ENCODE data around the gene LANCL2. TPM values are rescaled to one million over a fixed set of nuclear protein-coding genes. Genes with fewer than 3 reads are reported as not detected.

The LANCL2 gene
- total RNA-seq, 1 donor from 2014 or later, result 7.1 TPM

GRCh38 chr7:55365675-55366460 is 731 bp downstream of the LANCL2 start:
- peak overlapping the region; percentile 93 for H3K4me3 ChIP-seq

GRCh38 chr7:55366461-55367070 is 1.4 kb downstream of the LANCL2 start:
- Histone ChIP-seq H3K4me3 (peak overlapping the region; percentile 93), H4K20me1 (ENCODE audit: low read depth) (no peaks in the 10 kb centered on the region), H3K9ac (peak overlapping the region; percentile 98), H3K36me3 (no peaks in the 10 kb centered on the region), H3F3A (ENCODE audit: low read depth) (peaks cover 13% of the 10 kb centered on the region), H3K79me2 (ENCODE audit: low read depth) (no peaks in the 10 kb centered on the region), H3K27me3 (no peaks in the 10 kb centered on the region), H3K4me1 (peaks cover 6% of the 10 kb centered on the region), H2AFZ (replicated peaks) (peak overlapping the region; percentile 88), H3K27ac (peak overlapping the region; percentile 99), H3K4me2 (peak overlapping the region; percentile 83), H3K9me3 (ENCODE audit: low read depth) (no peaks in the 10 kb centered on the region)
- Mint-ChIP-seq H3K27ac (peak overlapping the region; percentile 83), H3K4me1 (peaks cover 37% of the 10 kb centered on the region), H3K9me3 (no peaks in the 10 kb centered on the region), H3K27me3 (ENCODE audit: insufficient read depth, low read depth) (peaks cover 8% of the 10 kb centered on the region), H3K36me3 (peaks cover 8% of the 10 kb centered on the region), H3K4me3 (peak overlapping the region; percentile 91)
- no peak for TF ChIP-seq EZH2 (IDR thresholded peaks at IDR 0.05)
- no peak for TF ChIP-seq EZH2phosphoT487 (IDR thresholded peaks at IDR 0.05)
- no peak for TF ChIP-seq CTCF (IDR thresholded peaks at IDR 0.05)
- DNase-seq (ENCODE audit: low spot score), result peak; percentile 17

More at GRCh38 chr7:55365675-55366460, 731 bp downstream of the LANCL2 start:
- Mint-ChIP-seq H3K27me3 (ENCODE audit: insufficient read depth, low read depth) (peaks cover 6% of the 10 kb centered on the region), H3K4me3 (peak overlapping the region; percentile 95), H3K9me3 (no peaks in the 10 kb centered on the region), H3K27ac (peak overlapping the region; percentile 99), H3K36me3 (peaks cover 8% of the 10 kb centered on the region), H3K4me1 (peaks cover 37% of the 10 kb centered on the region)
- H3K9ac ChIP-seq, result peak overlapping the region; percentile 98
- H3F3A ChIP-seq (ENCODE audit: low read depth), result peaks cover 13% of the 10 kb centered on the region
- H2AFZ ChIP-seq (replicated peaks), result peak overlapping the region; percentile 88
- peak; percentile 97 for DNase-seq (ENCODE audit: low spot score)
- no peaks in the 10 kb centered on the region for H3K27me3 ChIP-seq
- TF ChIP-seq CTCF (IDR thresholded peaks at IDR 0.05) (peak; percentile 45), EZH2phosphoT487 (IDR thresholded peaks at IDR 0.05) (no peak)
- H3K27ac ChIP-seq, result peak overlapping the region; percentile 99
- peaks cover 6% of the 10 kb centered on the region for H3K4me1 ChIP-seq
- no peaks in the 10 kb centered on the region for H3K79me2 ChIP-seq (ENCODE audit: low read depth)
- peak overlapping the region; percentile 83 for H3K4me2 ChIP-seq
- no peaks in the 10 kb centered on the region for H4K20me1 ChIP-seq (ENCODE audit: low read depth)
- no peaks in the 10 kb centered on the region for H3K36me3 ChIP-seq
- H3K9me3 ChIP-seq (ENCODE audit: low read depth), result no peaks in the 10 kb centered on the region

- no peak for DNase-seq (ENCODE audit: low spot score)
- H2AFZ ChIP-seq (replicated peaks), result no peak overlapping the region
- H3K36me3 ChIP-seq, result no peaks in the 10 kb centered on the region
- H3K36me3 Mint-ChIP-seq, result peaks cover 8% of the 10 kb centered on the region
- no peaks in the 10 kb centered on the region for H3K9me3 Mint-ChIP-seq
- H3K27me3 Mint-ChIP-seq (ENCODE audit: insufficient read depth, low read depth), result peaks cover 8% of the 10 kb centered on the region
- peak overlapping the region; percentile 91 for H3K4me3 Mint-ChIP-seq
- H3K4me1 Mint-ChIP-seq, result peaks cover 34% of the 10 kb centered on the region
- H3K4me1 ChIP-seq, result peaks cover 6% of the 10 kb centered on the region
- H4K20me1 ChIP-seq (ENCODE audit: low read depth), result no peaks in the 10 kb centered on the region
- no peaks in the 10 kb centered on the region for H3K9me3 ChIP-seq (ENCODE audit: low read depth)
- peak overlapping the region; percentile 83 for H3K4me2 ChIP-seq
- H3K79me2 ChIP-seq (ENCODE audit: low read depth), result no peaks in the 10 kb centered on the region
- peak overlapping the region; percentile 93 for H3K4me3 ChIP-seq
- no peak for TF ChIP-seq EZH2 (IDR thresholded peaks at IDR 0.05)
- no peak for TF ChIP-seq EZH2phosphoT487 (IDR thresholded peaks at IDR 0.05)
- TF ChIP-seq CTCF (IDR thresholded peaks at IDR 0.05), result no peak
- peaks cover 13% of the 10 kb centered on the region for H3F3A ChIP-seq (ENCODE audit: low read depth)
- H3K27ac ChIP-seq, result no peak overlapping the region
- no peaks in the 10 kb centered on the region for H3K27me3 ChIP-seq
- H3K27ac Mint-ChIP-seq, result no peak overlapping the region
- peak overlapping the region; percentile 98 for H3K9ac ChIP-seq
Observed at GRCh38 chr7:55367283-55367840, 2.2 kb downstream of the LANCL2 start.

All from neural progenitor cell (in vitro differentiated cells).